Activated naive CD8-positive, alpha-beta T cell treated with anti-CD3 and anti-CD28 coated beads, Interleukin-2, amount 50 U/mL, for 24 hours (primary cell): ENCODE data around the gene TAS2R41.

Source experiments
- ATAC-seq: fragments of 150-1000 bp; cut with Tn5 transposase; one replicate; pipeline ENCODE4 v1.10.0; 2021
- DNase-seq: peaks from one replicate; pipeline ENCODE4 v3.0.0; 2021
- H3K27ac Mint-ChIP-seq: one replicate; pipeline ENCODE4 v1.8.0; 2021; ENCODE audit warnings: mild to moderate bottlenecking, mixed read lengths
- H3K27me3 Mint-ChIP-seq: one replicate; pipeline ENCODE4 v1.8.0; 2021; ENCODE audit warnings: mixed read lengths
- H3K36me3 Mint-ChIP-seq: one replicate; pipeline ENCODE4 v1.8.0; 2021; ENCODE audit warnings: low read depth, mixed read lengths
- H3K4me1 Mint-ChIP-seq: one replicate; pipeline ENCODE4 v1.8.0; 2021; ENCODE audit warnings: mixed read lengths
- H3K4me3 Mint-ChIP-seq: one replicate; pipeline ENCODE4 v1.8.0; 2021; ENCODE audit warnings: mild to moderate bottlenecking, moderate library complexity, mixed read lengths
- H3K9me3 Mint-ChIP-seq: one replicate; pipeline ENCODE4 v1.8.0; 2021; ENCODE audit warnings: mixed read lengths

TAS2R41 gene

GRCh38 chr7:143477501-143478150, at the start of gene TAS2R41:
Gene TAS2R41 (plus strand): TSS chr7:143477873. CDS start chr7:143477873, 0 bp downstream.
- Mint-ChIP-seq H3K9me3 (peaks cover 5% of the 10 kb centered on the region), H3K27ac (no peak within 1 kb of the TSS), H3K4me3 (no peak within 1 kb of the TSS), H3K4me1 (peaks cover 13% of the 10 kb centered on the region), H3K27me3 (no peaks in the 10 kb centered on the region), H3K36me3 (no peaks in the 10 kb centered on the region)
- ATAC-seq (peak; percentile 10), DNase-seq (no peak)

DNA sequence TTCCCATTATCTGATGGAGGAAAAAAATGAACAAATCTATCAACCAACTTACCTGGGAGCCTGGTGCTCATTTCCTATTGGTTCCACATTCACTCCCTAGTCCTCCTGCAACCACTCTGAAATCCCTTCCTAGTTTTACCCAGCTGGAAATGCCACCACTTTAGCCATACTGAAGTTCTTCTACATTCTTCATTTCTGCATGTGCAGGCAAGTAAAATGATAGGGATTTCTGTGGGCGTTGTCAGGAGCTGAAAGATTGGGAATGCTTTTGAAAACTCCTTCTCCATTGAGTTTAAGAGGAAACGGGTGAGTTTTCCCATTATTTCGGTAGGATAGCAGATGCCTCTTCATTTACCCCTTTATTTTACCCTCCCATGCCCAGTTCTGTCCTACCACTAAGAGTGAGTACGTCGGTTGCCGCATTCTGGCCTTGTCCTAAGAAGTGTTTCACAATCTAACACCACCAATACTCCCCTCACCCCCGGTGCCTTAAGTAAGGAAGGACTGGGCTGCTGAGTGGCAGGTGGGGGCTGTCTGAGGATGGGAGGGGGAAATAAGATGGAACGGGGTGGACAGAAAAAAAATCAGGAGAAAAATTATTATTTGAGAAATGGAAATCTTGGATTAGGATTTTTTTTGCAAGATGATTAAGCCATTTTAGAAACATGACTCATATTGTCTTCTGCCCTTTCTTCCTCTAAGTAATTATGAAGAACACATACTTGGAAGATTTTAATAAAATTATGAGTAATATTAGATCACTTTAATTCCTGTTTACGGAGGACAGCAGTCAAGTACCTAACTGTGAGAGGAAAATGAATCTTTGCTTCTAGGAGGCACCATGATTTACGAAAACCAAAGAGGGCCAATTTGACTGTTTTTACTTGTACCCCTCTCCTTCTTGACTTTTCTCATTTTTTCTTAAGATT, 47.6 kb upstream of the TAS2R41 start:
- DNase-seq (no peak), ATAC-seq (no peak)
- H3K4me1 Mint-ChIP-seq, result peaks cover 6% of the 10 kb centered on the region
- H3K4me3 Mint-ChIP-seq, result no peak overlapping the region
- H3K36me3 Mint-ChIP-seq, result no peaks in the 10 kb centered on the region
- H3K9me3 Mint-ChIP-seq, result no peaks in the 10 kb centered on the region
- no peaks in the 10 kb centered on the region for H3K27me3 Mint-ChIP-seq
- no peak overlapping the region for H3K27ac Mint-ChIP-seq

DNA sequence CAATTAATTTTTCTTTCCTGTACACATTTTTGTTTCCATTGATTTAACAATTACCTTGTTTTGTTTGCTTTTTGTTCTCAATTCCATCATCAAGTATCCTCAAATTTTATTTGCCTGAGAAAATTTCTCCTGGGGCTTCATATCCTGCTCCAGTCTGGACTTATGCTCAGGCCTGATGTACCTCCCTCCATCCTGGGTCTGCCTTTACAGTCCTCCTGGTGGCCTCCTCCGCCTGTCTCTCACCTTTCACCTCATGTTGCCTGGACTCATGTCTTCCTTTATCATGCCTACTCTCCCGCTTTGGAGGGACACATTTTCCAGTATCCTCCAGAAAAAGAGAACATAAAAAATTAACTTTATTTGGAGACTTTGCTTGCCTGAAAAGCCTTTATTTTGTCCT, 46.6 kb upstream of the TAS2R41 start:
- Mint-ChIP-seq H3K4me1 (peaks cover 9% of the 10 kb centered on the region), H3K27ac (no peak overlapping the region), H3K36me3 (no peaks in the 10 kb centered on the region), H3K27me3 (no peaks in the 10 kb centered on the region), H3K9me3 (no peaks in the 10 kb centered on the region), H3K4me3 (no peak overlapping the region)
- no peak for ATAC-seq
- no peak for DNase-seq

DNA sequence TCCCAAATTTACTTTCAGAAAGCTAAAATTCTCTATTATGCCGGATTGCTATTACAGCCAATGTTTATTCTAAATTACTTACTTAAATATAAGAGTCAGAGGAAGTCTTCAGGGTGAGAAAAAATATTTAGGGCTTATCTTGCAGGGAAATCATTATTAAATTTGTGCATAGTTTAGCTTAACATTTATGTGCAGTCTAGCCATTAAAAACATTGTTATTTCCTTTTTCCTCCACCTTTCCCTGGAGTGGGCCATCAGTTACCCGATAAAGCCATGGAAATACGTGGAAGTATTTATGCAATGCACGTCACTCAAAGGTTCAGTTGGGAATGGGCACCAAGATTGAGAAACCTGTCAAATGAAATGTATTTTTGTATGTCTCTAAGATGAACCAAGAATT, 43.9 kb upstream of the TAS2R41 start:
- no peak for DNase-seq
- ATAC-seq, result no peak
- H3K27me3 Mint-ChIP-seq, result no peaks in the 10 kb centered on the region
- peaks cover 16% of the 10 kb centered on the region for H3K4me1 Mint-ChIP-seq
- no peak overlapping the region for H3K27ac Mint-ChIP-seq
- H3K9me3 Mint-ChIP-seq, result no peaks in the 10 kb centered on the region
- H3K36me3 Mint-ChIP-seq, result no peaks in the 10 kb centered on the region
- no peak overlapping the region for H3K4me3 Mint-ChIP-seq

- Mint-ChIP-seq H3K27me3 (no peaks in the 10 kb centered on the region), H3K4me3 (no peak overlapping the region), H3K4me1 (peaks cover 17% of the 10 kb centered on the region), H3K27ac (no peak overlapping the region), H3K9me3 (no peaks in the 10 kb centered on the region), H3K36me3 (no peaks in the 10 kb centered on the region)
- ATAC-seq (no peak), DNase-seq (no peak)
Measured at GRCh38 chr7:143434660-143435059, 43.0 kb upstream of the TAS2R41 start.

- ATAC-seq (no peak), DNase-seq (no peak)
- Mint-ChIP-seq H3K9me3 (no peaks in the 10 kb centered on the region), H3K36me3 (no peaks in the 10 kb centered on the region), H3K27ac (no peak overlapping the region), H3K4me1 (peaks cover 18% of the 10 kb centered on the region), H3K27me3 (no peaks in the 10 kb centered on the region), H3K4me3 (no peak overlapping the region)
Measured at GRCh38 chr7:143435266-143435665, 42.4 kb upstream of the TAS2R41 start.

- Mint-ChIP-seq H3K36me3 (no peaks in the 10 kb centered on the region), H3K4me1 (peaks cover 18% of the 10 kb centered on the region), H3K27me3 (no peaks in the 10 kb centered on the region), H3K9me3 (no peaks in the 10 kb centered on the region), H3K27ac (no peak overlapping the region), H3K4me3 (no peak overlapping the region)
- ATAC-seq, result no peak
- no peak for DNase-seq
Measured at GRCh38 chr7:143436325-143436946, 41.2 kb upstream of the TAS2R41 start.

DNA sequence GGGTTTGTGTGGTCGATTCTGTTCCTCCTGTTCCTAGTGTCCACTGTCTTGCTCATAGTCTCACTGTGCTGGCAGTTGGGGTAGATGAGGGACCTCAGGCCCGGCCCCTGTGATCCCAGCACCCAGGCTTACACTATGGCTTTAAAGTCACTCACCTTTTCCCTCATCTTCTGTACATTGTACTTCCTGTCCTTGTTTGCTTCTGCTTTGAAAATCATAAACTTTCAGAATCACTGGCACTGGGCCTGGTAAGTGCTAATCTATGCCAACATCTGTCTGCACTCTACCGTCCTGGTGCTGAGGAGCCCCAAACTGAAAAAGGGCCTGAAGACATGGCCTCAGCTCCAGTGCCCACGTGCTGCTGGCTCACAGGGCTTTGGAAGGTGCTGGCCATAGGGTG, 40.1 kb upstream of the TAS2R41 start:
- Mint-ChIP-seq H3K27me3 (no peaks in the 10 kb centered on the region), H3K4me1 (peaks cover 18% of the 10 kb centered on the region), H3K36me3 (no peaks in the 10 kb centered on the region), H3K4me3 (no peak overlapping the region), H3K9me3 (no peaks in the 10 kb centered on the region), H3K27ac (peak overlapping the region; percentile 21)
- ATAC-seq (peak; percentile 23), DNase-seq (no peak)

DNA sequence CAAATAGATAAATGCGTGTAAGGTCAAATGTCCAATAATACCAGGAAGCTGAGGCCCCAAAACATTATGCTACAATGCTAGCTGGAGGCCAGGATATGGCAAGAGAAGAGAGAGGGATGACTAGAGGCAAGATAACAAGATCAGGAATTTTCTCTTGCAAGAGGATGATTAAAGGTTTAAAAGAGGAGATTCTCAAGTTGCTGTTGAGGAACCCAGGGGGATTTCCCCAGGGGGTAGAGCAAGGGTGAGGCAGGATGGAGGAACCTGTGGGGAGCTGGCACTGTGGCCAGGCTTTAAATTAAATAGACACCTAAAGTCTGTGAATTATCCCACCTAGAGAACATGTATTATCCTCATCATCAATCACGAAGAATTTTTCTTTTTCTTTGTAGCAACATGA, 37.8 kb upstream of the TAS2R41 start:
- ATAC-seq (no peak), DNase-seq (no peak)
- H3K27ac Mint-ChIP-seq, result no peak overlapping the region
- no peaks in the 10 kb centered on the region for H3K9me3 Mint-ChIP-seq
- H3K36me3 Mint-ChIP-seq, result no peaks in the 10 kb centered on the region
- H3K27me3 Mint-ChIP-seq, result no peaks in the 10 kb centered on the region
- no peak overlapping the region for H3K4me3 Mint-ChIP-seq
- H3K4me1 Mint-ChIP-seq, result peaks cover 18% of the 10 kb centered on the region

DNA sequence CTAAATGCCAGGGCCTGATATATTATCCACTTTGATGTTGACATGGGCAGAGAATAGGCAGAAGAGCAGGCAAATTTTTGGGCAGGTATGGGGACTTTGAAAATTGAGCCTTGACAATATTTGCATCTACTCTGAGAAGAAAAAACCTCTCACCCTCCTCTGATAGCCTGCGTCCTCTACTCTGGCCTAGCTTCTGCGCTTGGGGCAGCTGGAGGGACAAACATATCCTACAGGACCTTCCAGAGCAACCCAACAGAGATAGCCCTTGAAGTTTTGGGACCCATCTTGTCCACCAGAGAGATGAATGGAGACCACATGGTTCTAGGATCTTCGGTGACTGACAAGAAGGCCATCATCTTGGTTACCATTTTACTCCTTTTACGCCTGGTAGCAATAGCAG, 34.5 kb upstream of the TAS2R41 start, which contains the start of gene TAS2R60:
Gene TAS2R60 (plus strand): TSS at position 301 of the 400 bp plus-strand sequence. CDS start 0 bp downstream, at position 301.
- no peak for DNase-seq
- no peak for ATAC-seq
- H3K27ac Mint-ChIP-seq, result no peak within 1 kb of the TSS
- no peak within 1 kb of the TSS for H3K4me3 Mint-ChIP-seq
- H3K36me3 Mint-ChIP-seq, result no peaks in the 10 kb centered on the region
- H3K4me1 Mint-ChIP-seq, result peaks cover 2% of the 10 kb centered on the region
- no peaks in the 10 kb centered on the region for H3K9me3 Mint-ChIP-seq
- H3K27me3 Mint-ChIP-seq, result no peaks in the 10 kb centered on the region

GRCh38 chr7:143444063-143444782, 33.5 kb upstream of the TAS2R41 start:
- no peak overlapping the region for H3K27ac Mint-ChIP-seq

DNA sequence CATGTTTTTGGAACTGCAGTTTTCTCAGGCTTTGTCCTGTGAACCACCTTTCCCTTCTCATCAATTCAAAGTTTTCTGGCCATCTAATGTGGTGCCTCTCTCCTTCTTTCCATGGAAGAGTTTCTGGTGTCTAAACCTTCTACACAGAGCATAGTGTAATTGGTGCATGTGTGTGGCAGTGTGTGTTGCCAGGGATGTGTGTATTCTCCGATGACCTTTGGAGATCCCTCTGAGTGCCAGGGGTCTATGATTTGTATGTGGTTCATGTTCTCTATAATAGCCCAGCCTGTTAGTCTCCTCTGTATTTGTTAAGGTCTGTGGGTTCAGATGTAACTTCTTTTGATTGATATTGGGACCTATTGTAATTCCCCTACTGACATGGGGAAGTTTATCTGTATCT, 32.9 kb upstream of the TAS2R41 start:
- no peaks in the 10 kb centered on the region for H3K9me3 Mint-ChIP-seq
- no peaks in the 10 kb centered on the region for H3K27me3 Mint-ChIP-seq
- no peak overlapping the region for H3K27ac Mint-ChIP-seq
- ATAC-seq, result no peak
- no peaks in the 10 kb centered on the region for H3K4me1 Mint-ChIP-seq
- no peak for DNase-seq
- H3K36me3 Mint-ChIP-seq, result no peaks in the 10 kb centered on the region
- H3K4me3 Mint-ChIP-seq, result no peak overlapping the region

More at GRCh38 chr7:143444063-143444782, 33.5 kb upstream of the TAS2R41 start:
- Mint-ChIP-seq H3K4me3 (no peak overlapping the region), H3K4me1 (peaks cover 2% of the 10 kb centered on the region), H3K36me3 (no peaks in the 10 kb centered on the region), H3K9me3 (no peaks in the 10 kb centered on the region), H3K27me3 (no peaks in the 10 kb centered on the region)
- DNase-seq (no peak), ATAC-seq (no peak)

GRCh38 chr7:143447466-143447865, 30.2 kb upstream of the TAS2R41 start:
- no peaks in the 10 kb centered on the region for H3K9me3 Mint-ChIP-seq
- no peaks in the 10 kb centered on the region for H3K4me1 Mint-ChIP-seq
- no peak for ATAC-seq
- no peak overlapping the region for H3K4me3 Mint-ChIP-seq
- no peak overlapping the region for H3K27ac Mint-ChIP-seq
- no peaks in the 10 kb centered on the region for H3K27me3 Mint-ChIP-seq
- H3K36me3 Mint-ChIP-seq, result no peaks in the 10 kb centered on the region
- no peak for DNase-seq

- H3K4me1 Mint-ChIP-seq, result peaks cover 8% of the 10 kb centered on the region
- DNase-seq (no peak), ATAC-seq (no peak)
- no peak overlapping the region for H3K4me3 Mint-ChIP-seq
- H3K36me3 Mint-ChIP-seq, result no peaks in the 10 kb centered on the region
- H3K27me3 Mint-ChIP-seq, result no peaks in the 10 kb centered on the region
- H3K27ac Mint-ChIP-seq, result no peak overlapping the region
- H3K9me3 Mint-ChIP-seq, result no peaks in the 10 kb centered on the region
Measured at GRCh38 chr7:143448429-143448828, 29.2 kb upstream of the TAS2R41 start.
